Endothelial cell of umbilical vein (primary cell): Measurements from ENCODE around the gene ITGA1.

ENCODE experiments used
- EZH2 ChIP-seq: IDR thresholded peaks from 2 replicates; pipeline ENCODE4 v1.6.1; 2012; ENCODE audit warnings: borderline replicate concordance, low read depth, mild to moderate bottlenecking, moderate library complexity, low read length, inconsistent platforms; ENCODE audit not compliant: severe bottlenecking
- GATA2 ChIP-seq: IDR thresholded peaks from 2 replicates; pipeline ENCODE4 v1.7.0; 2011; ENCODE audit warnings: low read depth, mild to moderate bottlenecking, moderate library complexity, mixed read lengths, low read length; ENCODE audit not compliant: insufficient read length, insufficient read depth
- JUN ChIP-seq: IDR thresholded peaks from 2 replicates; pipeline ENCODE4 v1.6.1; 2011; ENCODE audit warnings: borderline replicate concordance, low read depth; ENCODE audit not compliant: insufficient read length, insufficient read depth
- POLR2A ChIP-seq: IDR thresholded peaks from 2 replicates; pipeline ENCODE4 v1.6.1; 2012; ENCODE audit warnings: low read depth, mild to moderate bottlenecking, control low read depth, low read length
- POLR2AphosphoS5 ChIP-seq: IDR thresholded peaks from 2 replicates; pipeline ENCODE4 v1.6.1; 2012; ENCODE audit warnings: low read depth, mild to moderate bottlenecking, control low read depth, low read length, moderate library complexity; ENCODE audit not compliant: insufficient read depth
- TF ChIP-seq, protein P1 (sequence below), 2 donors: IDR thresholded peaks; 1 replicate in 1 of 2; 2 replicates in 1 of 2; pipeline ENCODE4 v1.5.1; 2011; ENCODE audit warnings: low read length in 2 of 2, mild to moderate bottlenecking in 2 of 2, moderate library complexity in 2 of 2, control low read depth in 1 of 2, inconsistent platforms in 1 of 2, low read depth in 1 of 2; ENCODE audit not compliant: insufficient read depth in 1 of 2; ENCODE audit errors: extremely low read depth in 1 of 2

DNA sequence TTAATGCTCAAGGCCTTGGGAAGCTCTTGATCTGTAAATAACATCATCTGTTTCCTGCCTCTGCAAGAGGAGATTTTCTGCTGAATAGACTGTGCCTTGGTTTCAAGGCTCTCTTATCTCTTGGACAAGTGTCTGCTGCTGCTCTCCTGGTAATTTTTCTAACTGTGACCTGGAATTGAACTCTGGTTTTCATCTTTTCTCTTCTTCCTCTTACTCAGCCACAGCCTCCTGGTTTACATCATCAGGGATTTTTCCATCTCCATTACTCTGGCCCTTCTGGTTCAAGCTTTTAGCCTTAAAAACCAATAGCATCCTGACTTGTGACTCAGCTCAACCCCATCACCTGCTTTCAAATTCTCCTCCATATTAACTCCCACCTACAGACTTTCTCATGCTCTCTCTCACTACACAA, 49.6 kb upstream of the ITGA1 start:
- no peak for TF ChIP-seq POLR2A
- TF ChIP-seq, protein P1, sequence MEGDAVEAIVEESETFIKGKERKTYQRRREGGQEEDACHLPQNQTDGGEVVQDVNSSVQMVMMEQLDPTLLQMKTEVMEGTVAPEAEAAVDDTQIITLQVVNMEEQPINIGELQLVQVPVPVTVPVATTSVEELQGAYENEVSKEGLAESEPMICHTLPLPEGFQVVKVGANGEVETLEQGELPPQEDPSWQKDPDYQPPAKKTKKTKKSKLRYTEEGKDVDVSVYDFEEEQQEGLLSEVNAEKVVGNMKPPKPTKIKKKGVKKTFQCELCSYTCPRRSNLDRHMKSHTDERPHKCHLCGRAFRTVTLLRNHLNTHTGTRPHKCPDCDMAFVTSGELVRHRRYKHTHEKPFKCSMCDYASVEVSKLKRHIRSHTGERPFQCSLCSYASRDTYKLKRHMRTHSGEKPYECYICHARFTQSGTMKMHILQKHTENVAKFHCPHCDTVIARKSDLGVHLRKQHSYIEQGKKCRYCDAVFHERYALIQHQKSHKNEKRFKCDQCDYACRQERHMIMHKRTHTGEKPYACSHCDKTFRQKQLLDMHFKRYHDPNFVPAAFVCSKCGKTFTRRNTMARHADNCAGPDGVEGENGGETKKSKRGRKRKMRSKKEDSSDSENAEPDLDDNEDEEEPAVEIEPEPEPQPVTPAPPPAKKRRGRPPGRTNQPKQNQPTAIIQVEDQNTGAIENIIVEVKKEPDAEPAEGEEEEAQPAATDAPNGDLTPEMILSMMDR (IDR thresholded peaks at IDR 0.05; ENCODE audit: extremely low read depth in 1 of 2, insufficient read depth in 1 of 2, low read depth in 1 of 2, low read length in 2 of 2): no peak
- no peak for TF ChIP-seq POLR2AphosphoS5
- no peak for TF ChIP-seq EZH2
- no peak for TF ChIP-seq GATA2
- TF ChIP-seq JUN: no peak
